T follicular helper cell (primary cell): ENCODE data around the gene DCBLD2.

Experiments used
- DNase-seq: peaks from one replicate; pipeline ENCODE4 v3.0.0-alpha.2; 2020; ENCODE audit warnings: low read depth

Gene DCBLD2

GRCh38 chr3:98829246-98829832 is 72.2 kb downstream of the DCBLD2 start:
- no peak for DNase-seq

GRCh38 chr3:98827221-98827920 is 74.1 kb downstream of the DCBLD2 start:
- no peak for DNase-seq

GRCh38 chr3:98826126-98826525 is 75.4 kb downstream of the DCBLD2 start:
- DNase-seq = no peak

- DNase-seq = no peak
Measured at GRCh38 chr3:98824256-98824655, 77.2 kb downstream of the DCBLD2 start.

GRCh38 chr3:98823791-98824190 is 77.7 kb downstream of the DCBLD2 start:
- DNase-seq = no peak

GRCh38 chr3:98821063-98821462 is 80.4 kb downstream of the DCBLD2 start:
- no peak for DNase-seq

- DNase-seq = no peak
Measured at GRCh38 chr3:98817547-98818041, 83.9 kb downstream of the DCBLD2 start.

GRCh38 chr3:98814817-98815420 is 86.6 kb downstream of the DCBLD2 start:
- no peak for DNase-seq

GRCh38 chr3:98812851-98813374 is 88.6 kb downstream of the DCBLD2 start:
- no peak for DNase-seq

- DNase-seq = no peak
Measured at GRCh38 chr3:98811048-98811447, 90.4 kb downstream of the DCBLD2 start.

- no peak for DNase-seq
Measured at GRCh38 chr3:98809557-98809956, 91.9 kb downstream of the DCBLD2 start.

- no peak for DNase-seq
Measured at GRCh38 chr3:98808071-98808470, 93.4 kb downstream of the DCBLD2 start.

- DNase-seq = no peak
Measured at GRCh38 chr3:98807561-98807960, 93.9 kb downstream of the DCBLD2 start.

GRCh38 chr3:98807011-98807410 is 94.5 kb downstream of the DCBLD2 start:
- no peak for DNase-seq

GRCh38 chr3:98806521-98806920 is 95.0 kb downstream of the DCBLD2 start:
- no peak for DNase-seq

- DNase-seq = no peak
Measured at GRCh38 chr3:98805571-98805970, 95.9 kb downstream of the DCBLD2 start.

- no peak for DNase-seq
Measured at GRCh38 chr3:98801043-98801747, 100.3 kb downstream of the DCBLD2 start.

GRCh38 chr3:98800401-98800800 is 101.1 kb downstream of the DCBLD2 start:
- DNase-seq = no peak

- no peak for DNase-seq
Measured at GRCh38 chr3:98799479-98799878, 102.0 kb downstream of the DCBLD2 start.

- DNase-seq = no peak
Measured at GRCh38 chr3:98798820-98799219, 102.7 kb downstream of the DCBLD2 start.

- DNase-seq = no peak
Measured at GRCh38 chr3:98797905-98798304, 103.6 kb downstream of the DCBLD2 start.

- DNase-seq = no peak
Measured at GRCh38 chr3:98796334-98796733, 105.2 kb downstream of the DCBLD2 start.
